Calu3 (cell line): ENCODE results near the gene TDRD10. TPM values are rescaled to one million over a fixed set of nuclear protein-coding genes. Genes with fewer than 3 reads are reported as not detected.
A peak's percentile ranks its signal among the peaks of the same experiment; 100 is the strongest.
"Not testable (repeated sequence)": the region's sequence is repeated elsewhere in the genome, so short reads cannot be mapped to it uniquely, and the experiment has no call there.

Experiments
- BruUV-seq: library from RNA; stranded (reverse); fragments of 400-500 nt; replicated peaks from 2 replicates; lab custom pipeline; 2021; lab: Mats Ljungman, UMichigan
- CTCF ChIA-PET: fragments of 300-600 bp; sonication (Branson Sonifier 250); formaldehyde crosslinking; loops from one replicate; lab custom pipeline; 2022; ENCODE audit warnings: antibody characterized with exemption; lab: Charles Lee
- DNase-seq: peaks from one replicate; pipeline ENCODE4 v3.0.0; 2022
- H3K27ac Mint-ChIP-seq: one replicate; pipeline ENCODE4 v1.8.0; 2022; ENCODE audit warnings: mixed read lengths; ENCODE audit not compliant: unreplicated experiment
- H3K27me3 Mint-ChIP-seq: one replicate; pipeline ENCODE4 v1.8.0; 2022; ENCODE audit warnings: mixed read lengths; ENCODE audit not compliant: unreplicated experiment
- H3K36me3 Mint-ChIP-seq: one replicate; pipeline ENCODE4 v1.8.0; 2022; ENCODE audit warnings: mild to moderate bottlenecking, moderate library complexity, mixed read lengths; ENCODE audit not compliant: insufficient read depth, unreplicated experiment
- H3K4me1 Mint-ChIP-seq: one replicate; pipeline ENCODE4 v1.8.0; 2022; ENCODE audit warnings: mild to moderate bottlenecking, low read depth, mixed read lengths; ENCODE audit not compliant: unreplicated experiment
- H3K4me3 Mint-ChIP-seq: one replicate; pipeline ENCODE4 v1.8.0; 2022; ENCODE audit warnings: mild to moderate bottlenecking, low read depth, moderate library complexity, mixed read lengths; ENCODE audit not compliant: unreplicated experiment
- H3K9me3 Mint-ChIP-seq: one replicate; pipeline ENCODE4 v1.8.0; 2022; ENCODE audit warnings: low read depth, mixed read lengths; ENCODE audit not compliant: unreplicated experiment
- CTCF ChIP-seq: fragments of 200-600 bp; IDR thresholded peaks from one replicate; pipeline ENCODE4 v1.8.0; 2022; ENCODE audit warnings: antibody characterized with exemption; ENCODE audit not compliant: unreplicated experiment
- intact Hi-C: fragments of 100-400 bp; cut with micrococcal nuclease; formaldehyde crosslinking; loops from one replicate; pipeline ENCODE4 v1.10.0; 2022; ENCODE audit not compliant: unreplicated experiment
- total RNA-seq: library from RNA; stranded (reverse); gene quantifications from 2 replicates; pipeline ENCODE4 v1.2.3, GENCODE V29; 2022

TDRD10 gene
- total RNA-seq, 1 experiment from 2014 or later, result not detected

GRCh38 chr1:154481053-154481452 lies 21.0 kb upstream of the TDRD10 start:
- no peak for TF ChIP-seq CTCF
- no peak overlapping the region for H3K4me3 Mint-ChIP-seq

GRCh38 chr1:154483941-154484803 lies 17.8 kb upstream of the TDRD10 start:
- peak; percentile 61 for DNase-seq
- Mint-ChIP-seq H3K4me3 (no peak overlapping the region), H3K36me3 (peaks cover 4% of the 10 kb centered on the region), H3K9me3 (no peaks in the 10 kb centered on the region), H3K4me1 (no peaks in the 10 kb centered on the region), H3K27ac (no peak overlapping the region), H3K27me3 (peaks cover 41% of the 10 kb centered on the region)
- intact Hi-C loops, result loop anchor here (5.0 kb wide), 1 partner anchor 278 kb away; no protein-coding TSS in a partner anchor
- BruUV-seq, result no TSS peak
- CTCF ChIA-PET, result interaction anchor here (0.6 to 1.1 kb wide), 4 partner anchors 9 to 182 kb away, joined by 3 to 9 read pairs (median 4); no protein-coding TSS in a partner anchor
- TF ChIP-seq CTCF, result no peak

More at GRCh38 chr1:154481053-154481452, 21.0 kb upstream of the TDRD10 start:
- peaks cover 27% of the 10 kb centered on the region for H3K4me1 Mint-ChIP-seq
- no peaks in the 10 kb centered on the region for H3K9me3 Mint-ChIP-seq
- peaks cover 21% of the 10 kb centered on the region for H3K27me3 Mint-ChIP-seq
- DNase-seq, result no peak
- intact Hi-C loops, result loop anchor here (5.0 kb wide), 1 partner anchor 281 kb away; no protein-coding TSS in a partner anchor
- H3K36me3 Mint-ChIP-seq, result peaks cover 4% of the 10 kb centered on the region
- BruUV-seq, result no TSS peak
- no peak overlapping the region for H3K27ac Mint-ChIP-seq
- CTCF ChIA-PET, result interaction anchor here (1.2 to 3.1 kb wide), 2 partner anchors 20 to 65 kb away, joined by 3 to 35 read pairs; no protein-coding TSS in a partner anchor

- Mint-ChIP-seq H3K4me3 (no peak overlapping the region), H3K9me3 (no peaks in the 10 kb centered on the region), H3K27ac (no peak overlapping the region), H3K36me3 (peaks cover 4% of the 10 kb centered on the region), H3K4me1 (no peaks in the 10 kb centered on the region), H3K27me3 (peaks cover 50% of the 10 kb centered on the region)
- intact Hi-C loops, result no loop called here
- BruUV-seq, result no TSS peak
- no peak for TF ChIP-seq CTCF
- DNase-seq, result no peak
- CTCF ChIA-PET, result interaction anchor here (0.6 to 1.1 kb wide), 4 partner anchors 12 to 183 kb away, joined by 3 to 9 read pairs (median 3); no protein-coding TSS in a partner anchor
Observed at GRCh38 chr1:154485106-154485505, 16.9 kb upstream of the TDRD10 start.

GRCh38 chr1:154485910-154486496 lies 16.0 kb upstream of the TDRD10 start:
- DNase-seq, result no peak
- H3K36me3 Mint-ChIP-seq, result peaks cover 4% of the 10 kb centered on the region
- CTCF ChIA-PET, result no interaction called here
- H3K27ac Mint-ChIP-seq, result no peak overlapping the region
- no peaks in the 10 kb centered on the region for H3K4me1 Mint-ChIP-seq
- H3K27me3 Mint-ChIP-seq, result peaks cover 59% of the 10 kb centered on the region
- H3K9me3 Mint-ChIP-seq, result no peaks in the 10 kb centered on the region
- no peak overlapping the region for H3K4me3 Mint-ChIP-seq
- TF ChIP-seq CTCF, result no peak
- BruUV-seq, result no TSS peak
- intact Hi-C loops, result no loop called here

- H3K27ac Mint-ChIP-seq, H3K36me3 Mint-ChIP-seq, H3K9me3 Mint-ChIP-seq, CTCF ChIA-PET, DNase-seq, BruUV-seq, H3K4me3 Mint-ChIP-seq, intact Hi-C loops, H3K4me1 Mint-ChIP-seq: not testable (repeated sequence)
- H3K27me3 Mint-ChIP-seq, result peaks cover 67% of the 10 kb centered on the region
Observed at GRCh38 chr1:154486756-154487155, 15.3 kb upstream of the TDRD10 start.
